Measurements from ENCODE around the gene VIPR2.

DNA sequence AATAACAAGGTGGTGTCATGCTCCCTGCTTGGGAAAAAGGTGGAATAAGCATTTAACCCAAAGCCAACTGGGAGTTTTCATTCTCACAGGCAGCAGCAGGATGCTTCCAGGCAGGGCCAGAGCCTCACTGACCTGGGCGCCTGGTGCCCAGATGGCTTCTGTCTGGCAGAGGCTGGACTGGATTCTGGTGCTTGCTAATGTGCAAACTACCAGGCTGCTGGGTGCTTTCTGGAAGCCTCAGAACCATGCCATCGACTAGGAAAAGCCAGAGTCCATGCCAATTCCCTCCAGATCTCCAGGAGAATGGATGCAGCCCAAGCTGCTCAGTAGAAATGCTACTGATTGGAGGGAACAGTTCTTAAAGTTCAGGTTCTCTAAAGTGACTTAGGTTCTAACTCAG lies 36.2 kb downstream of the VIPR2 start:
- no peak for TF ChIP-seq EZH2phosphoT487 (IDR thresholded peaks at IDR 0.05)
- TF ChIP-seq, protein P1, sequence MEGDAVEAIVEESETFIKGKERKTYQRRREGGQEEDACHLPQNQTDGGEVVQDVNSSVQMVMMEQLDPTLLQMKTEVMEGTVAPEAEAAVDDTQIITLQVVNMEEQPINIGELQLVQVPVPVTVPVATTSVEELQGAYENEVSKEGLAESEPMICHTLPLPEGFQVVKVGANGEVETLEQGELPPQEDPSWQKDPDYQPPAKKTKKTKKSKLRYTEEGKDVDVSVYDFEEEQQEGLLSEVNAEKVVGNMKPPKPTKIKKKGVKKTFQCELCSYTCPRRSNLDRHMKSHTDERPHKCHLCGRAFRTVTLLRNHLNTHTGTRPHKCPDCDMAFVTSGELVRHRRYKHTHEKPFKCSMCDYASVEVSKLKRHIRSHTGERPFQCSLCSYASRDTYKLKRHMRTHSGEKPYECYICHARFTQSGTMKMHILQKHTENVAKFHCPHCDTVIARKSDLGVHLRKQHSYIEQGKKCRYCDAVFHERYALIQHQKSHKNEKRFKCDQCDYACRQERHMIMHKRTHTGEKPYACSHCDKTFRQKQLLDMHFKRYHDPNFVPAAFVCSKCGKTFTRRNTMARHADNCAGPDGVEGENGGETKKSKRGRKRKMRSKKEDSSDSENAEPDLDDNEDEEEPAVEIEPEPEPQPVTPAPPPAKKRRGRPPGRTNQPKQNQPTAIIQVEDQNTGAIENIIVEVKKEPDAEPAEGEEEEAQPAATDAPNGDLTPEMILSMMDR (IDR thresholded peaks at IDR 0.05) = no peak
